DOHH2 (cell line): ENCODE data around the gene LAIR1.
A peak's percentile ranks its signal among the peaks of the same experiment; 100 is the strongest.
"Not testable (repeated sequence)": the region's sequence is repeated elsewhere in the genome, so short reads cannot be mapped to it uniquely, and the experiment has no call there.

Source experiments
- H3F3A ChIP-seq: fragments of 200-600 bp; sonication (generic), shearing (Covaris generic); 2 replicates; pipeline ENCODE4 v1.6.0; 2016; ENCODE audit warnings: antibody characterized with exemption, mild to moderate bottlenecking; ENCODE audit not compliant: control insufficient read depth, insufficient read depth
- H3K27ac ChIP-seq: fragments of 200-600 bp; sonication (generic); 2 replicates; pipeline ENCODE4 v1.5.1; 2014; ENCODE audit warnings: low read depth, mild to moderate bottlenecking, low read length, moderate library complexity
- H3K27me3 ChIP-seq: fragments of 200-600 bp; sonication (generic); 2 replicates; pipeline ENCODE4 v1.6.1; 2014; ENCODE audit warnings: mild to moderate bottlenecking, low read length, mixed read lengths; ENCODE audit not compliant: control insufficient read depth
- H3K36me3 ChIP-seq: fragments of 200-600 bp; sonication (generic); 2 replicates; pipeline ENCODE4 v1.6.1; 2014; ENCODE audit warnings: mild to moderate bottlenecking, low read length, moderate library complexity, mixed read lengths; ENCODE audit not compliant: control insufficient read depth
- H3K4me1 ChIP-seq: fragments of 200-600 bp; sonication (generic); 2 replicates; pipeline ENCODE4 v1.6.1; 2014; ENCODE audit warnings: mild to moderate bottlenecking, low read length, mixed read lengths; ENCODE audit not compliant: control insufficient read depth
- H3K4me2 ChIP-seq: fragments of 200-600 bp; sonication (generic); 2 replicates; pipeline ENCODE4 v1.6.0; 2014; ENCODE audit warnings: mild to moderate bottlenecking, low read length, moderate library complexity
- H3K4me3 ChIP-seq: fragments of 200-600 bp; sonication (generic); 2 replicates; pipeline ENCODE4 v1.5.1; 2014; ENCODE audit warnings: mild to moderate bottlenecking, low read length, mixed read lengths
- H3K79me2 ChIP-seq: fragments of 200-600 bp; sonication (generic); 2 replicates; pipeline ENCODE4 v1.6.1; 2014; ENCODE audit warnings: mild to moderate bottlenecking, low read length, mixed read lengths; ENCODE audit not compliant: control insufficient read depth
- H3K9me2 ChIP-seq: fragments of 200-600 bp; sonication (generic); replicated peaks from 2 replicates; pipeline ENCODE4 v1.6.1; 2014; ENCODE audit warnings: mild to moderate bottlenecking, low read length, mixed read lengths; ENCODE audit not compliant: control insufficient read depth
- H3K9me3 ChIP-seq: fragments of 200-600 bp; sonication (generic); 2 replicates; pipeline ENCODE4 v1.6.1; 2014; ENCODE audit warnings: antibody characterized with exemption, low read length, mixed read lengths; ENCODE audit not compliant: control insufficient read depth, insufficient read depth
- H4K20me1 ChIP-seq: fragments of 200-600 bp; sonication (generic); 2 replicates; pipeline ENCODE4 v1.6.0; 2014; ENCODE audit warnings: low read depth, mild to moderate bottlenecking, antibody characterized with exemption, low read length, moderate library complexity; ENCODE audit not compliant: control insufficient read depth, insufficient read depth
- CTCF ChIP-seq: fragments of 200-600 bp; sonication (generic); IDR thresholded peaks from one replicate; pipeline ENCODE4 v1.5.1; 2014; ENCODE audit warnings: antibody characterized with exemption, mild to moderate bottlenecking, low read depth, low read length; ENCODE audit not compliant: poor library complexity, severe bottlenecking
- EZH2phosphoT487 ChIP-seq: fragments of 200-600 bp; sonication (generic); IDR thresholded peaks from 2 replicates; pipeline ENCODE4 v1.6.1; 2017; ENCODE audit warnings: borderline replicate concordance, mild to moderate bottlenecking, antibody characterized with exemption, low read length, moderate library complexity, mixed read lengths

The LAIR1 gene

GRCh38 chr19:54388802-54389139, 24.0 kb upstream of the LAIR1 start:
- peaks cover 67% of the 10 kb centered on the region for H3K27me3 ChIP-seq
- TF ChIP-seq EZH2phosphoT487 (no peak), CTCF (no peak)
- peaks cover 41% of the 10 kb centered on the region for H3K4me1 ChIP-seq
- H3K9me3 ChIP-seq, result no peaks in the 10 kb centered on the region
- H3K79me2 ChIP-seq, result no peaks in the 10 kb centered on the region
- H3K27ac ChIP-seq, result peak overlapping the region; percentile 36; the same call in 1 of the 2 replicates
- peak overlapping the region; percentile 63 for H3K4me3 ChIP-seq
- H3F3A ChIP-seq, result peaks cover 19% of the 10 kb centered on the region
- no peaks in the 10 kb centered on the region for H3K9me2 ChIP-seq
- H3K4me2 ChIP-seq, result peak overlapping the region; percentile 91
- H3K36me3 ChIP-seq, result no peaks in the 10 kb centered on the region
- peaks cover 10% of the 10 kb centered on the region for H4K20me1 ChIP-seq

- Histone ChIP-seq H4K20me1 (peaks cover 10% of the 10 kb centered on the region), H3K79me2 (no peaks in the 10 kb centered on the region), H3K9me3 (no peaks in the 10 kb centered on the region), H3K36me3 (no peaks in the 10 kb centered on the region), H3K27ac (peak overlapping the region; percentile 36), H3K4me3 (peak overlapping the region; percentile 63), H3K9me2 (no peaks in the 10 kb centered on the region), H3K4me2 (peak overlapping the region; percentile 91), H3K4me1 (peaks cover 41% of the 10 kb centered on the region), H3F3A (peaks cover 21% of the 10 kb centered on the region), H3K27me3 (peaks cover 63% of the 10 kb centered on the region)
- TF ChIP-seq CTCF (no peak), EZH2phosphoT487 (no peak)
Measured at GRCh38 chr19:54387991-54388801, 23.5 kb upstream of the LAIR1 start.

- TF ChIP-seq CTCF (no peak), EZH2phosphoT487 (no peak)
- Histone ChIP-seq H3K4me2 (no peak overlapping the region), H3K4me3 (no peak overlapping the region), H3K27ac (no peak overlapping the region), H3K27me3 (peaks cover 57% of the 10 kb centered on the region), H3K9me2 (no peaks in the 10 kb centered on the region), H3K36me3 (no peaks in the 10 kb centered on the region), H3K4me1 (peaks cover 24% of the 10 kb centered on the region), H3F3A (peaks cover 19% of the 10 kb centered on the region), H4K20me1 (peaks cover 8% of the 10 kb centered on the region), H3K79me2 (no peaks in the 10 kb centered on the region), H3K9me3 (no peaks in the 10 kb centered on the region)
Measured at GRCh38 chr19:54383330-54383729, 18.6 kb upstream of the LAIR1 start.

GRCh38 chr19:54382041-54382440, 17.3 kb upstream of the LAIR1 start:
- not testable (repeated sequence) for H3K9me2 ChIP-seq, H3K27ac ChIP-seq, H3K4me2 ChIP-seq, H3K36me3 ChIP-seq, H3K4me3 ChIP-seq, H3K9me3 ChIP-seq, H3K79me2 ChIP-seq, H4K20me1 ChIP-seq
- H3K4me1 ChIP-seq, result peaks cover 26% of the 10 kb centered on the region
- H3K27me3 ChIP-seq, result peaks cover 50% of the 10 kb centered on the region
- peaks cover 15% of the 10 kb centered on the region for H3F3A ChIP-seq
